ENCODE results near the gene FEZ2. TPM values are rescaled to one million over a fixed set of nuclear protein-coding genes. Genes with fewer than 3 reads are reported as not detected.
A peak's percentile ranks its signal among the peaks of the same experiment; 100 is the strongest.

Gene FEZ2
- total RNA-seq, 1 experiment from 2014 or later: 52.6 TPM

GRCh38 chr2:36633470-36634092 lies 35.6 kb upstream of the FEZ2 start:
- no peaks in the 10 kb centered on the region for H3K9me3 ChIP-seq (ENCODE audit: low read length)
- no peak overlapping the region for H3K27ac ChIP-seq (ENCODE audit: low read length)
- DNase-seq: peak; percentile 40
- H3K36me3 ChIP-seq (ENCODE audit: low read depth, low read length): no peaks in the 10 kb centered on the region
- no TSS peak for BruUV-seq (replicated peaks)
- CTCF ChIA-PET: no interaction called here
- no peak overlapping the region for H3K9ac ChIP-seq (ENCODE audit: low read length)
- no peaks in the 10 kb centered on the region for H3K9me2 ChIP-seq (replicated peaks; ENCODE audit: low read length)
- H2AFZ ChIP-seq (ENCODE audit: low read length): no peak overlapping the region
- H3K79me2 ChIP-seq (ENCODE audit: low read length): no peaks in the 10 kb centered on the region
- TF ChIP-seq EZH2 (IDR thresholded peaks at IDR 0.05; ENCODE audit: low read length, unreplicated experiment) (no peak), CTCF (conservative IDR thresholded peaks at IDR 0.05; ENCODE audit: low read depth, low read length) (no peak), EZH2phosphoT487 (IDR thresholded peaks at IDR 0.05; ENCODE audit: borderline replicate concordance, low read length) (no peak)
- no peak overlapping the region for H3K4me2 ChIP-seq (ENCODE audit: low read length)
- POLR2A ChIA-PET (ENCODE audit: unreplicated experiment): no interaction called here
- no peaks in the 10 kb centered on the region for H4K20me1 ChIP-seq (ENCODE audit: low read length)
- 0 out of 2 replicates have a peak, but pooled peaks cover 5% of the 10 kb centered on the region for H3K4me1 ChIP-seq (ENCODE audit: insufficient read depth, low read length)
- no peak overlapping the region for H3K4me3 ChIP-seq (ENCODE audit: low read length)
- no peaks in the 10 kb centered on the region for H3K27me3 ChIP-seq (ENCODE audit: low read length)
- H3F3A ChIP-seq (ENCODE audit: low read length, unreplicated experiment): no peaks in the 10 kb centered on the region
- intact Hi-C loops (cut with micrococcal nuclease): no loop called here
- ATAC-seq: no peak

- no peak overlapping the region for H3K4me2 ChIP-seq (ENCODE audit: low read length)
Observed at GRCh38 chr2:36626756-36627155, 28.8 kb upstream of the FEZ2 start.

More at GRCh38 chr2:36626756-36627155, 28.8 kb upstream of the FEZ2 start:
- DNase-seq (no peak), ATAC-seq (no peak)
- TF ChIP-seq EZH2 (IDR thresholded peaks at IDR 0.05; ENCODE audit: low read length, unreplicated experiment) (no peak), CTCF (conservative IDR thresholded peaks at IDR 0.05; ENCODE audit: low read depth, low read length) (no peak), EZH2phosphoT487 (IDR thresholded peaks at IDR 0.05; ENCODE audit: borderline replicate concordance, low read length) (no peak)
- Histone ChIP-seq H3K9me3 (ENCODE audit: low read length) (peaks cover 13% of the 10 kb centered on the region), H3K4me1 (ENCODE audit: insufficient read depth, low read length) (no peaks in the 10 kb centered on the region), H3K79me2 (ENCODE audit: low read length) (no peaks in the 10 kb centered on the region), H3K9ac (ENCODE audit: low read length) (no peak overlapping the region), H3F3A (ENCODE audit: low read length, unreplicated experiment) (no peaks in the 10 kb centered on the region), H3K4me3 (ENCODE audit: low read length) (no peak overlapping the region), H3K36me3 (ENCODE audit: low read depth, low read length) (no peaks in the 10 kb centered on the region), H3K27me3 (ENCODE audit: low read length) (no peaks in the 10 kb centered on the region), H2AFZ (ENCODE audit: low read length) (no peak overlapping the region), H3K9me2 (replicated peaks; ENCODE audit: low read length) (no peaks in the 10 kb centered on the region), H3K27ac (ENCODE audit: low read length) (no peak overlapping the region), H4K20me1 (ENCODE audit: low read length) (no peaks in the 10 kb centered on the region)
- intact Hi-C loops (cut with micrococcal nuclease): no loop called here
- POLR2A ChIA-PET (ENCODE audit: unreplicated experiment): no interaction called here
- CTCF ChIA-PET: no interaction called here
- no TSS peak for BruUV-seq (replicated peaks)
